Liver (tissue), 9 donors: Measurements from ENCODE around the gene CETN1. TPM values are rescaled to one million over a fixed set of nuclear protein-coding genes. Genes with fewer than 3 reads are reported as not detected.

ENCODE experiments used
- DNase-seq: peaks from one replicate; pipeline ENCODE4 v3.0.0-alpha.2; 2017; ENCODE audit warnings: low spot score
- H3K27ac ChIP-seq, 2 donors: one replicate each; pipeline ENCODE4 v1.7.0; 2013; ENCODE audit warnings: inconsistent platforms in 2 of 2, low read length in 2 of 2, control low read depth in 1 of 2, low read depth in 1 of 2, mild to moderate bottlenecking in 1 of 2
- H3K27me3 ChIP-seq, 4 donors: one replicate each; pipeline versions ENCODE4 v1.6.1 to v1.7.0; 2013; ENCODE audit warnings: low read length in 3 of 4, inconsistent platforms in 1 of 4, mild to moderate bottlenecking in 1 of 4, moderate library complexity in 1 of 4; ENCODE audit not compliant: control insufficient read depth in 4 of 4, insufficient read depth in 4 of 4
- H3K36me3 ChIP-seq, 4 donors: one replicate each; pipeline versions ENCODE4 v1.6.1 to v1.7.0; 2013; ENCODE audit warnings: low read length in 3 of 4, mild to moderate bottlenecking in 3 of 4, low read depth in 1 of 4, moderate library complexity in 1 of 4; ENCODE audit not compliant: control insufficient read depth in 4 of 4, insufficient read depth in 3 of 4
- H3K4me1 ChIP-seq, 4 donors: one replicate each; pipeline versions ENCODE4 v1.6.1 to v1.7.0; 2013; ENCODE audit warnings: low read length in 3 of 4, mild to moderate bottlenecking in 3 of 4, moderate library complexity in 1 of 4; ENCODE audit not compliant: control insufficient read depth in 4 of 4, insufficient read depth in 4 of 4
- H3K4me3 ChIP-seq, 3 donors: one replicate each; pipeline versions ENCODE4 v1.6.1 to v1.7.0; 2013; ENCODE audit warnings: low read length in 3 of 3, control low read depth in 1 of 3, low read depth in 1 of 3, mild to moderate bottlenecking in 1 of 3
- H3K9ac ChIP-seq, 2 donors: one replicate each; pipeline ENCODE4 v1.7.0; 2013; ENCODE audit warnings: low read length in 2 of 2, mild to moderate bottlenecking in 2 of 2, moderate library complexity in 2 of 2, control low read depth in 1 of 2, low read depth in 1 of 2
- H3K9me3 ChIP-seq, 4 donors: one replicate each; pipeline versions ENCODE4 v1.6.1 to v1.7.0; 2013; ENCODE audit warnings: low read length in 3 of 4; ENCODE audit not compliant: control insufficient read depth in 4 of 4
- EGR1 ChIP-seq, 2 donors: IDR thresholded peaks; 2 replicates each; pipeline ENCODE4 v1.6.1; 2016 to 2018; ENCODE audit warnings: antibody characterized with exemption in 2 of 2, low read depth in 2 of 2
- FOXA1 ChIP-seq: IDR thresholded peaks from 2 replicates; pipeline ENCODE4 v1.6.1; 2016; ENCODE audit warnings: antibody characterized with exemption
- FOXA2 ChIP-seq: IDR thresholded peaks from 2 replicates; pipeline ENCODE4 v1.6.1; 2016; ENCODE audit warnings: antibody characterized with exemption
- GABPA ChIP-seq, 2 donors: IDR thresholded peaks in 1 of 2; conservative IDR thresholded peaks in 1 of 2; 2 replicates each; pipeline ENCODE4 v1.6.1; 2016; ENCODE audit warnings: antibody characterized with exemption in 2 of 2, mild to moderate bottlenecking in 1 of 2, moderate library complexity in 1 of 2
- JUND ChIP-seq, 2 donors: IDR thresholded peaks; 2 replicates each; pipeline ENCODE4 v1.6.1; 2016; ENCODE audit warnings: antibody characterized with exemption in 2 of 2
- NR2F2 ChIP-seq: IDR thresholded peaks from 2 replicates; pipeline ENCODE4 v1.6.1; 2016; ENCODE audit warnings: antibody characterized with exemption
- RAD21 ChIP-seq, 2 donors: IDR thresholded peaks; 2 replicates each; pipeline ENCODE4 v1.6.1; 2016; ENCODE audit warnings: antibody characterized with exemption in 2 of 2, mild to moderate bottlenecking in 2 of 2
- RXRA ChIP-seq, 2 donors: IDR thresholded peaks; 2 replicates each; pipeline ENCODE4 v1.6.1; 2017 to 2018; ENCODE audit warnings: antibody characterized with exemption in 2 of 2, mild to moderate bottlenecking in 1 of 2
- SP1 ChIP-seq: IDR thresholded peaks from 2 replicates; pipeline ENCODE4 v1.6.1; 2018; ENCODE audit warnings: antibody characterized with exemption, mild to moderate bottlenecking
- TAF1 ChIP-seq: conservative IDR thresholded peaks from 2 replicates; pipeline ENCODE4 v1.6.1; 2016; ENCODE audit warnings: antibody characterized with exemption, mild to moderate bottlenecking
- YY1 ChIP-seq: IDR thresholded peaks from 2 replicates; pipeline ENCODE4 v1.6.1; 2016; ENCODE audit warnings: antibody characterized with exemption, mild to moderate bottlenecking
- WGBS: extraction: QIAGEN DNeasy Blood & Tissue Kit; methylation state at CpG from one replicate; pipeline ENCODE4 v1.1.7; 2013; 5-methylcytosine and 5-hydroxymethylcytosine counted together
- polyA plus RNA-seq, 2 donors: library from polyadenylated mRNA; stranded (reverse) in 1 of 2; unstranded in 1 of 2; fragments of 200-250 nt in 1 of 2; fragments of >200 nt in 1 of 2; fragmentation: Nextera tagmentation in 1 of 2; extraction: Ambion mirVana in 1 of 2; gene quantifications; one replicate each; pipeline versions ENCODE4 v1.2.1 to v1.2.3, GENCODE V29; 2013 to 2015
- total RNA-seq, 2 donors: library from RNA; depleted of rRNA; stranded (reverse); fragments of >200 nt; gene quantifications; one replicate each; pipeline ENCODE4 v1.2.3, GENCODE V29; 2014
- TF ChIP-seq, protein P1 (sequence below): fragments of 150-350 bp; IDR thresholded peaks from 2 replicates; pipeline ENCODE4 v1.5.1; 2017; ENCODE audit warnings: improper control_type of control experiment, low read depth, low read length; ENCODE audit not compliant: missing input control
- TF ChIP-seq, protein P2 (sequence below): IDR thresholded peaks from 2 replicates; pipeline ENCODE4 v1.6.1; 2016; ENCODE audit warnings: antibody characterized with exemption
- TF ChIP-seq, protein P3 (sequence below): IDR thresholded peaks from 2 replicates; pipeline ENCODE4 v1.6.1; 2016; ENCODE audit warnings: antibody characterized with exemption
- TF ChIP-seq, protein P4 (sequence below): IDR thresholded peaks from 2 replicates; pipeline ENCODE4 v1.6.1; 2016; ENCODE audit warnings: antibody characterized with exemption, mild to moderate bottlenecking
- donor health status: healthy.
- donor health status: healthy.
- donor health status: healthy.
- donor health status: healthy.
- donor health status: healthy.

Gene CETN1
- total and polyA plus RNA-seq, 4 donors = not detected

DNA sequence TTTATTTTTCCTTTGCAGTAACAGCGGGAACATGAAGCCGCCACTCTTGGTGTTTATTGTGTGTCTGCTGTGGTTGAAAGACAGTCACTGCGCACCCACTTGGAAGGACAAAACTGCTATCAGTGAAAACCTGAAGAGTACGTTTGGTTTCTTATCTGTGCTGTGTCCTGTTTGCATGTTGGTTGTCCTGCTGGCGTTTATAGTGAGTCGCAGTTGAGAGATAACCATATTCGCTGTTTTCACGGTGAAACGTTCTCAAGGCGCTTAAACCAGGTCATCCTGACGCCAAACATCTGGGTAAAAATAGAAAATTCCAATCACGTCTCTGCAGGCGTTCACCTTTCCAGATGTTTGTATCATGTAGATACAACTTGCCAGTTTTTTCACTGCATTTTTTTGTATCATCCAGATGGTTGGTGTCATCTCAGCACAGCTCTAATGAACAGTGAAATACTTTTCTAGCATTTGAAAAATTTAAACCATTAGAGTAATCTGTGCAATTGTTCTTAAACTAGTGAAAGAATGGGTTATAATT lies 37.9 kb downstream of the CETN1 start:
- no peak for TF ChIP-seq JUND (IDR thresholded peaks at IDR 0.05)
- no peaks in the 10 kb centered on the region for H3K4me1 ChIP-seq
- H3K9ac ChIP-seq = no peak overlapping the region
- 79% methylated on average over 13 of the region's 13 CpGs for WGBS
- no peaks in the 10 kb centered on the region for H3K36me3 ChIP-seq
- no peaks in the 10 kb centered on the region for H3K27me3 ChIP-seq
- no peak for DNase-seq
- no peak overlapping the region for H3K27ac ChIP-seq
- H3K4me3 ChIP-seq = no peak overlapping the region
- no peaks in the 10 kb centered on the region for H3K9me3 ChIP-seq

DNA sequence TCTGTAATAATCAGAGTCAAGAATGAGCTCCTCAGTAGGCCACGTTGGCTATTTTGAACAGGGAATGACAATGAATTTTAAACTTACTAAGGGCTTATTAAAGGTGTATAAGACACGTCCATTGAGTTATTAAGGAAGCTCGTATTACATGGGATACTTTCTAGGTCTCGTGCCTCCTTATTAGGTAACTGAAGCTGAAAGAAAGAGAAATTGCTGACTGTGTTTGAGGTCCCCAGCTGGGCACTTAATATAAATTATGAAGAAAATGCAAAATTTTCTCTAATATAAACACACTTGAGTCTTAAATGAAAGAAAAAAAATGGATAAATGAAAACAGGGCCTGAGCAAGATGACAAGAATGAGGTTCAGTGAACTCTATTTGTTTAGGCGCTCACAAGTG lies 38.4 kb downstream of the CETN1 start:
- TF ChIP-seq JUND (IDR thresholded peaks at IDR 0.05) = no peak
- no peak for TF ChIP-seq FOXA1
- no peak for TF ChIP-seq RXRA (IDR thresholded peaks at IDR 0.05)
- TF ChIP-seq TAF1 = no peak
- H3K36me3 ChIP-seq = no peaks in the 10 kb centered on the region
- DNase-seq = no peak
- no peaks in the 10 kb centered on the region for H3K9me3 ChIP-seq
- no peak overlapping the region for H3K27ac ChIP-seq
- H3K4me3 ChIP-seq = no peak overlapping the region
- H3K27me3 ChIP-seq = no peaks in the 10 kb centered on the region
- H3K9ac ChIP-seq = no peak overlapping the region
- WGBS = 84% methylated on average over 5 of the region's 5 CpGs
- H3K4me1 ChIP-seq = no peaks in the 10 kb centered on the region

DNA sequence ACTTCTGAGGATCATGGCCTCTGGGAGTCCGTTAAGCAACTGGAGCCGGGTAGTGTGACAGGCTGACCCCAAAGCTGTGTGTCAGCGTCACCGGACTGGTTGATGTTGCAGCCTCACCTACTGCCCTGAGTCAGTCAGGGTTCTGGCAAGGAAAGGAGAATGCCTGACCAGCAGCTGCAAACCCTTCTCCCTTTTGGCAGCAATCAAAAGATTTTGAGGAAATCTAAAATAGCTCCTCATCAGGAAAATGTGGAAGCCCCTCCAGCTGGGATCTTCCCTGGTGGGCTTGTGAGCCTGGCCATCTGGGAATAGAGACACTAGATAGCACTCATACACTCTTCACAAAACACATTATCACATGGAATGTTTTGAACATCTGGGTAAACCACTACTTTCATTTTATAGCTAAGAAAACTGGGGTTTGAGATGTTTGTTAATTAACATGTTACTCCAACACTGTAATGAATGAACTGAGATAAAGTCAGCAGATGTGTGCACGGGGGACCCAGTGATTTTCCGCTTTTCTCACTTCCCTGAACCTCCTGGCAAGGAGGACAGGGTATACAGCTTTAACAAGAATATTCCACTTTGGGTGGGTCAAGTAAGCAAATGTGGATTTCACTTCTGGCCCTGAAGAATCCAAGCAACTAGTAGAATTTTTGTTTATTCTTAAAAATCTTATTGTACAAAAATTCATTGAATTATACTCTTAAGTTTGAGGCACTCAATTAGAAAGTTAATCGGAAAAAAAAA lies 41.3 kb downstream of the CETN1 start:
- no peaks in the 10 kb centered on the region for H3K9me3 ChIP-seq
- H3K27ac ChIP-seq = no peak overlapping the region
- no peak overlapping the region for H3K4me3 ChIP-seq
- no peaks in the 10 kb centered on the region for H3K36me3 ChIP-seq
- H3K9ac ChIP-seq = no peak overlapping the region
- TF ChIP-seq TAF1 = no peak
- no peak for TF ChIP-seq NR2F2
- no peak for TF ChIP-seq JUND (IDR thresholded peaks at IDR 0.05)
- TF ChIP-seq FOXA2 = no peak
- no peak for TF ChIP-seq RAD21 (IDR thresholded peaks at IDR 0.05)
- no peak for TF ChIP-seq GABPA (IDR thresholded peaks at IDR 0.05 in 1 of 2, conservative IDR thresholded peaks at IDR 0.05 in 1 of 2)
- TF ChIP-seq EGR1 (IDR thresholded peaks at IDR 0.05; ENCODE audit: low read depth in 2 of 2) = no peak
- WGBS = 54% methylated on average over 7 of the region's 7 CpGs
- peaks cover 0 to 3% (median 1%) of the 10 kb centered on the region in 4 donors for H3K4me1 ChIP-seq
- DNase-seq = no peak
- H3K27me3 ChIP-seq = no peaks in the 10 kb centered on the region

DNA sequence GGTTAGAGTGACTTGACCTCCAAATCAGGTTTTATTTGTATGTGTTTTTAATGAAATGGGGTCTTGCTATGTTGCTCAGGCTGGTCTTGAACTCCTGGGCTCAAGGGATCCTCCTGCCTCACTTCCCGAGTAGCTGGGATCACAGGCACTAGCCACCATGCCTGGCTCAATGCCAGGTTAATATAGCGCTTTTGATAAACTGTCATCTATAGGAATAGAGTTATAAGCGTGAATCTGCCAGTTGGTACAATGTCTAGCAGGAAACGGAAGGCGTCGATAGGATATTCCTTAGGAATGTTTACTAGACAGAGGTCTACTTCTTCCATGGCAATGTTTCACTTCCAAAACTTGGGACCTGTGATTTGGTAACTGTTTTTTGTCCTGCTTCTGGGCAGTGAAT lies 42.1 kb downstream of the CETN1 start:
- no peaks in the 10 kb centered on the region for H3K36me3 ChIP-seq
- H3K9me3 ChIP-seq = no peaks in the 10 kb centered on the region
- H3K9ac ChIP-seq = no peak overlapping the region
- peaks cover 0 to 3% (median 1%) of the 10 kb centered on the region in 4 donors for H3K4me1 ChIP-seq
- DNase-seq = no peak
- WGBS = 74% methylated on average over 6 of the region's 6 CpGs
- H3K27me3 ChIP-seq = no peaks in the 10 kb centered on the region
- no peak overlapping the region for H3K27ac ChIP-seq
- H3K4me3 ChIP-seq = no peak overlapping the region
- no peak for TF ChIP-seq RAD21 (IDR thresholded peaks at IDR 0.05)
- TF ChIP-seq YY1 = no peak
- TF ChIP-seq FOXA2 = no peak
- TF ChIP-seq SP1 = no peak
- TF ChIP-seq, protein P1, sequence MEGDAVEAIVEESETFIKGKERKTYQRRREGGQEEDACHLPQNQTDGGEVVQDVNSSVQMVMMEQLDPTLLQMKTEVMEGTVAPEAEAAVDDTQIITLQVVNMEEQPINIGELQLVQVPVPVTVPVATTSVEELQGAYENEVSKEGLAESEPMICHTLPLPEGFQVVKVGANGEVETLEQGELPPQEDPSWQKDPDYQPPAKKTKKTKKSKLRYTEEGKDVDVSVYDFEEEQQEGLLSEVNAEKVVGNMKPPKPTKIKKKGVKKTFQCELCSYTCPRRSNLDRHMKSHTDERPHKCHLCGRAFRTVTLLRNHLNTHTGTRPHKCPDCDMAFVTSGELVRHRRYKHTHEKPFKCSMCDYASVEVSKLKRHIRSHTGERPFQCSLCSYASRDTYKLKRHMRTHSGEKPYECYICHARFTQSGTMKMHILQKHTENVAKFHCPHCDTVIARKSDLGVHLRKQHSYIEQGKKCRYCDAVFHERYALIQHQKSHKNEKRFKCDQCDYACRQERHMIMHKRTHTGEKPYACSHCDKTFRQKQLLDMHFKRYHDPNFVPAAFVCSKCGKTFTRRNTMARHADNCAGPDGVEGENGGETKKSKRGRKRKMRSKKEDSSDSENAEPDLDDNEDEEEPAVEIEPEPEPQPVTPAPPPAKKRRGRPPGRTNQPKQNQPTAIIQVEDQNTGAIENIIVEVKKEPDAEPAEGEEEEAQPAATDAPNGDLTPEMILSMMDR = no peak
- TF ChIP-seq, protein P2, sequence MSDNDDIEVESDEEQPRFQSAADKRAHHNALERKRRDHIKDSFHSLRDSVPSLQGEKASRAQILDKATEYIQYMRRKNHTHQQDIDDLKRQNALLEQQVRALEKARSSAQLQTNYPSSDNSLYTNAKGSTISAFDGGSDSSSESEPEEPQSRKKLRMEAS = no peak
- TF ChIP-seq, protein P3, sequence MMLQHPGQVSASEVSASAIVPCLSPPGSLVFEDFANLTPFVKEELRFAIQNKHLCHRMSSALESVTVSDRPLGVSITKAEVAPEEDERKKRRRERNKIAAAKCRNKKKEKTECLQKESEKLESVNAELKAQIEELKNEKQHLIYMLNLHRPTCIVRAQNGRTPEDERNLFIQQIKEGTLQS = no peak
- no peak for TF ChIP-seq NR2F2
- TF ChIP-seq TAF1 = no peak
- no peak for TF ChIP-seq JUND (IDR thresholded peaks at IDR 0.05)
- no peak for TF ChIP-seq FOXA1
- TF ChIP-seq RXRA (IDR thresholded peaks at IDR 0.05) = no peak
- TF ChIP-seq, protein P4, sequence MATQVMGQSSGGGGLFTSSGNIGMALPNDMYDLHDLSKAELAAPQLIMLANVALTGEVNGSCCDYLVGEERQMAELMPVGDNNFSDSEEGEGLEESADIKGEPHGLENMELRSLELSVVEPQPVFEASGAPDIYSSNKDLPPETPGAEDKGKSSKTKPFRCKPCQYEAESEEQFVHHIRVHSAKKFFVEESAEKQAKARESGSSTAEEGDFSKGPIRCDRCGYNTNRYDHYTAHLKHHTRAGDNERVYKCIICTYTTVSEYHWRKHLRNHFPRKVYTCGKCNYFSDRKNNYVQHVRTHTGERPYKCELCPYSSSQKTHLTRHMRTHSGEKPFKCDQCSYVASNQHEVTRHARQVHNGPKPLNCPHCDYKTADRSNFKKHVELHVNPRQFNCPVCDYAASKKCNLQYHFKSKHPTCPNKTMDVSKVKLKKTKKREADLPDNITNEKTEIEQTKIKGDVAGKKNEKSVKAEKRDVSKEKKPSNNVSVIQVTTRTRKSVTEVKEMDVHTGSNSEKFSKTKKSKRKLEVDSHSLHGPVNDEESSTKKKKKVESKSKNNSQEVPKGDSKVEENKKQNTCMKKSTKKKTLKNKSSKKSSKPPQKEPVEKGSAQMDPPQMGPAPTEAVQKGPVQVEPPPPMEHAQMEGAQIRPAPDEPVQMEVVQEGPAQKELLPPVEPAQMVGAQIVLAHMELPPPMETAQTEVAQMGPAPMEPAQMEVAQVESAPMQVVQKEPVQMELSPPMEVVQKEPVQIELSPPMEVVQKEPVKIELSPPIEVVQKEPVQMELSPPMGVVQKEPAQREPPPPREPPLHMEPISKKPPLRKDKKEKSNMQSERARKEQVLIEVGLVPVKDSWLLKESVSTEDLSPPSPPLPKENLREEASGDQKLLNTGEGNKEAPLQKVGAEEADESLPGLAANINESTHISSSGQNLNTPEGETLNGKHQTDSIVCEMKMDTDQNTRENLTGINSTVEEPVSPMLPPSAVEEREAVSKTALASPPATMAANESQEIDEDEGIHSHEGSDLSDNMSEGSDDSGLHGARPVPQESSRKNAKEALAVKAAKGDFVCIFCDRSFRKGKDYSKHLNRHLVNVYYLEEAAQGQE = no peak
- no peak for TF ChIP-seq EGR1 (IDR thresholded peaks at IDR 0.05; ENCODE audit: low read depth in 2 of 2)
